DMS114 treated with DMSO at 0.1 percent for 48 hours (cell line): Measurements from ENCODE around the gene GRID2.
"Not testable (repeated sequence)": the region's sequence is repeated elsewhere in the genome, so short reads cannot be mapped to it uniquely, and the experiment has no call there.

Experiments used
- DNase-seq: peaks from one replicate; lab custom pipeline; 2025; ENCODE audit not compliant: unreplicated experiment; lab: John Stamatoyannopoulos, UW

The GRID2 gene

DNA sequence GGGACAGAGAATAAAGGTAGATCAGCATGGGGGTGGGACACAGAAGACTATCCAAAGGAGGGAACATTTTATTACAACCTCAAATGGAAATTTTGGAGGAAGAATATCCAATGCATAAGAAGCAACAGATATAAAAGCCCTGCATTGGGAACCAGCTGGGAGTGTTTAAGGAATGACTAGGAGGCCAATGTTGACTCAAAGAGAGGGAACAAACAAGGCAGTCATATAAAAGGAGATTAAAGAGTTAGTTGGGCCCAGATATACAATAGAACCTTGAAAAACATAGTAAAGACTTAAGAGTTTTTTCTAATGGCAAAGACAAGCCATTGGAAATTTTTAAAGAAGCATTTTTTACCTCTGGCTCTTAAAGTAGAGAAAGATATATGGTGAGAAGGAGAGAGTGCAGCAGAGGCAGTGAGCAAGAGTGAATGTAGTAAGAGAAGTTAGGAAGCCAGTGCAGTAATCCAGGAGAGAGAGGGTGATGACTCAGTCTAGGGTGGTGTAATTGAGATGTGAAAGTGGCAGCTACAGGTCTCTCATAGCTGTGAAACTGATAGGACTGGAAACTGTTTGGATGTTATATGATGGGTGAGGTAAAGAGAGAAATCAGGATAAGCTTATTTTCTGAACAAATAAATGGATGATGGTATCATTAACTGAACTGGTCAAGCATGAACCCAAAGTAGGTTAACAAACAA, 1342.6 kb downstream of the GRID2 start:
- DNase-seq, result no peak

DNA sequence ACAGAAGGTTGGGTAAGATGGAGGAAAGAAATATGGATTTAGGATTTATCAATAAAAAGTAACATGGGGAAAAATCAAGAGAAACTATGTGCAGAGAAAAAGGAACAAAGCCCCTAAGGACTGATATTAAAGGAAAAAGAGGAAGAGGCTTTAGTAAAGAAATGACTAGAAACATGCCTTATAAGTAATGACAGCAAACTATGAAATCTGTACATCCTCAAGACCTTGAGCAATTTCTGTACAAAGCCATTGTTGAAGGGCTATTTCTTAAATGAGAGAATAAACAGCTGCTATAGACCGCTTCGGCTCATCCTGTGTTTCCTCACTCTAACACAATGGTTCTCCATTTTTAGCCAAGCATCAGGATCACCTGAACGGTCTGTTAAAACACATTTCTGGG, 1344.5 kb downstream of the GRID2 start:
- DNase-seq, result no peak

DNA sequence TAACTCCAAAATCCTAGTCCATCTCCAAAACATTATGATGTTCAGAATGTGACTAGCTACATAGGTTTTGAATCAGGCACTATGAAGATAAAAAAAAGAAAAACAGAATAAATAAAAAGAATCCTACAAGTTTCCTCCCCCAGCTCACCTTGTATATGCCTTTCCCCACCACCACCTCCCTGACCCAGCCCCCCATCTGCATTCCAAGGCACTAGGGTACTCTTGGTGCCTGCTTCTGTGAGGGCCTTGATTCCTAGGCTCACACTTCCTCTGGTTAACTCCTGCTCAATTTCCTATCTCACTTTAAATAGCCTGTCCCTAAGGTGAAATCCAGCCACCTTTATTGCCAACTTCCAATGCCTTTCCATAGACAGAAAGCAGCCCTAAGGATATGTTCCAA, 1346.1 kb downstream of the GRID2 start:
- DNase-seq, result no peak

DNA sequence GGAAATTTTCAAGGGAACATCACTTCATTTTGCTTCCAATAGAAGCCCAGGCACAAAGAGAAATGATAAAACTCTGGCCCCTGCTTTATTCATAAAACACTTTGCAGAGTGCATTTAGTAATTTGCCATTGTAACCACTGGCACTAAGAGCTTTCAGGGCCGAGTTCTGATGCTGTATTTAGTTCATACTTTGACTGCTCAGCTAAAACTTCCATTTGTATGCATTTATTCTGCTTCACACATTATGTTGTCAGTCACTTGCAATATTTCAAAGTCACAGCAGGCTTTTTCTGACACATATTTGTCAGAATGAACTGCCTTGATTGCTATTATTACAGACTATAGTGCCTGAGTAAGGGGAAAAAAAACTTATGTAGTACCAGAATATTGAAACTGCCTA, 1350.4 kb downstream of the GRID2 start:
- no peak for DNase-seq

DNA sequence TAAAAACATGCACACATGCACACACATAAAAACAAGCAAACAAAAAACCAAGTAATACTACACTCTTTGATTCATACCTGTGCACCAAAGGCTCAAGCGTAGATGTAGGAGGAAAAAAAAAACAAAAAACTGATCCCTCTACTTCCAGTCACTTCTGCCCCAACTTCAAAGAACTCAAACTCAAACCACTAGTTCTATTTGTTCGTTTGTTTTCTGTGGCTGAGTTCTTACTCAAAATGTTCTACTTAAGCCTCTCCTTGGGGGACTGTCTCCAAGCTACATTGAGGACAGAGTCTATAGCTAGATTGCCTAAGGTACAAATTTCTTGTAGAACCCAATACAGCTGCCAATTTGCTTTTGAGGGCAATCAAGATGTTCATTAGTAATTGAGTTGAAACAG, 1353.8 kb downstream of the GRID2 start:
- DNase-seq, result no peak

DNA sequence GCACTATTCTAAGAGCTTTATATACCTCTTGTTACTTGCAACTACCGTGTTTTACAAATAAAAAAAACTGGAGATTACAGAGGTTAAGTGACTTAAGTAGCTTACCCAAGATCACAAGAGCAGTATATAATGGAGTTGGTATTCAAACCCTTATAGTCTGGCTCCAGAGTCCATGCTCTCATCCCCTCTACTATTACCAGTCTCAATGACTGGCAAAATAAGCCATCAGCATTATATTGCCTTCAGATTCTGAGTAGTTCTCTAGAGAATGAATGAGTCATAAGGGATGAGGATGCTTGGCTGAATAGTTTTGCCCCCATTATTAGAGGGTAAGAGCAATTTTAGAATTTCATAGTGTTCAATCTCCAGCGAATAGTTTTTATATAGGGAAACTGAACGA, 1354.7 kb downstream of the GRID2 start:
- DNase-seq, result no peak

DNA sequence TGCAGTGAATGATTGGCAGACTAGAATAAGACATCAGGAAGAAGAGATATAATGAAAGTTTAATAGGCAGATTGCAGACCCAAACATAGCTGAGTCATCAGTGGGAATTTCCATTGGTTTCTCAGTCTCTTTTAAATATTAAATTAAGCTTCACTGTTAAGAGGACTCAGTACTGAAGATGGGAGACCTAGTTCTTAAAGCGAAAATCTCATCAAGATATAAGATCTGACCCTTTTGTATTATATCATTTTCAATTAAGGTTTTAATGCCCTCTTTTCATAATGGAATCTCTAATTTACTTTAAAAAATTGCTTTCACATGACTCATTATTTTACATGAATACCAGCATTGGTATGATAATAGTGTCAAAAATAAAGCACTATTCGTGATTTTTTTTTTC, 1355.9 kb downstream of the GRID2 start:
- no peak for DNase-seq

DNA sequence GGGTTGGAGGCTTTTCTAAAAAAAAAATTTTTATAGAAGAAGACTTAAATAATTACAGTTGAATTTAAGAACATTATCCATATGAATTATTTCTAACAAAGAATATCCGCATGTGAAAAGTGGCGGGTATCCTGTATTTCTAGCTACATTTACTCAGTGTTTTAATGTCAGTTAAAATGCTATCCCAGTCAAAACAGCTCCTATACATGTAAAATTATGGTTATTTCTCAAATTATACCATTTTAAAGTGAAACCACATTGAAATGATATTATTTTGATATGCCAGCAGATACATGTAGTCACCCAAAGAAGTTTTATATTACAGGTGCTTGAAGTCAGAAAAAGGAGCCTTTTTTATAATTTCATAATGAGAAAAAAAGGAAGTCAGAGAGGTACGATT, 1356.3 kb downstream of the GRID2 start:
- no peak for DNase-seq

DNA sequence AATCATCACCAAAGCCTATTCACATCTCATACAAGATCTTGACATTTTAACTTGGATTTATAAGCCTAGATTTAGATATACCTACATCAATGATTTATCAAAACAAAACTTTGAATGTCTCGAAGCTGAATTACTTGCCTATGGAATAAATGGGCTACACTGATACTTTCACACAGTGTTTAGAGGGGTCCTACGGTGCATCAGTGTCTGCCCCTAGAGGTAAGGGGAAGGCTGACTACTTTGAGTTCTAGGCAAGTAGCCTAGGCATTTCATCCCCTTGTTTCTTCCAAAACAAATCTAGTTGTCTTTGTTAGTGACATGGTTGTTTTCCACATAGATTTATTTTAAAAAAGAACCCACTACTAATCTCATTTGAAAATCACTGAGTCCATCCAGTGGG, 1366.7 kb downstream of the GRID2 start:
- DNase-seq, result no peak

DNA sequence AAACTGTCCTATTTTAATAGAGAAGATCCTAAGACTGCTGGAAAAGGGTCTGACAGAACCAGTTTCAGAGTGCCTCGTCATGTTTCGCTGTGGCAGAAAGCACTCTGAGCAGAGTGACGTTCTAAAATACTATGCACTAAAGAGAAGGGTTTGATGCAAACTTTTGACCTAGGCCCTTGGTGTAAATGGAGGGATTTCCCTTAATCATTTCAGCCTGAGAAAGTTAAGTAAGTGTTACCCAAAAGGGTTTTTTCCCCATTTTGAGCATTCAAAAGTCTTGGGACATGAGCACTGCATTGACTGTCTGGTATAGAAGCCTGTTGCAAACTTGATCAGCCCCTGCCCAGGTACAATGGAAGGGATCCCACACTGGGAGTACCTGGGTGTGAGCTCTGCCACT, 1367.3 kb downstream of the GRID2 start:
- DNase-seq, result no peak

DNA sequence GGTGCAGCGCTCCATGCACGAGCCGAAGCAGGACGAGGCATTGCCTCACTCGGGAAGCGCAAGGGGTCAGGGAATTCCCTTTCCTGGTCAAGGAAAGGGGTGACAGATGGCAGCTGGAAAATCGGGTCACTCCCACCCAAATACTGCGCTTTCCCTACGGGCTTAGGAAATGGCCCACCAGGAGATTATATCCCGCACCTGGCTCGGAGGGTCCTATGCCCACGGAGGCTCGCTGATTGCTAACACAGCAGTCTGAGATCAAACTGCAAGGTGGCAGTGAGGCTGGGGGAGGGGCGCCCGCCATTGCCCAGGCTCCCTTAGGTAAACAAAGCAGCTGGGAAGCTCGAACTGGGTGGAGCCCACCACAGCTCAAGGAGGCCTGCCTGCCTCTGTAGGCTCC, 1373.2 kb downstream of the GRID2 start:
- DNase-seq, result not testable (repeated sequence)

DNA sequence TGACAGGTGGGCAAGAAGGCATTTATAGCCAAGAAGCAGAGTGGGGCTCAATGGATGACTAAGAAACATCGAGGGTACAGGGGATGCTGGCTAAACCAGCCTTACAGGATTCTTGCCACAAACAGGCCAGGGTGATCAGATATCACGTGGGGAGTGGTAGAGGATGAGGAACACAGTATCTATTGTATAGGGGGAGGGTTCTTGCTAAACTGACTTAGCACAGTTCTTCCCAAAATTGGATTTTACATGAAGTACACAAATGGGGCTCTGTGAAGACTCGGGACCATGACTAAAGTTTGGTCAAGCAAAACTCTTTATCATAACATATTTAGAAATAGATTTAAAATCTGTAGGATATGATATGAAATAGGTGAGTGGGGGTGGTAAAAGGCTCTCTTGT, 1380.8 kb downstream of the GRID2 start:
- no peak for DNase-seq

DNA sequence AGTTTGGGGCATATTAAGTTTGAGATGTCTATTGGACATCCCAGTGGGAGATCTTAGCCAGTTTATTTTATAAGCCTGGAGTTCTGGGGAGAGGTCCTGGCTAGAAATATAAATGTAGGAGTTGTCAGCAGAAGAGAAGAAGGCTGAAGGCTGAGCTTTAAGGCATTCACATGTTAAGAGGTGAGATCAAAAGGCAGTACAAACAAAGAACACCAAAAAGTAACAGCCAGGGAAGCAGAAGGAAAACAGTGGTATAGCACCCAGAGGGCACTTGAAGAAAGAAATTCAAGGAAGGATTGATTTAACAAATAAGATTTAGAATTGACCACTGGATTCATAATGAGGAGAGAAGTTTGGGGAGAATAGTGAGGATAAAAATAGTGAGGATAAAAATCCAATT, 1383.5 kb downstream of the GRID2 start:
- no peak for DNase-seq

DNA sequence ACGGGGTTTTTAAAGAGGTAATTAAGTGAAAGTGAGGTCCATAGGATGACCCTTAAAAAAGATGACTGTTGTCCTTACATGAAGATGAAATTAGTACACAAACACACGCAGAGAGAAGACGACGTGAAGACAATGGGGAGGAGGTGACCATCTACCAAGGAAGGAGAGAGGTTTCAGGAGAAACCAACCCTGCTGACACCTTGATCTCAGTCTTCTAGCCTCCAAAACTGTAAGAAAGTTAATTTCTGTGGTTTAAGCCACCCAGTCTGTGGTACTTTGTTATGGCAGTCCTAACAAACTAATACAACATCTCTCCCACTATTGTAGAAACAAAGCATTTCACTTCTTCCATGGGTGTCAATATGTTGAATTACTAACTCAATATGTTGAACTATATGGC, 1385.2 kb downstream of the GRID2 start:
- DNase-seq, result no peak

DNA sequence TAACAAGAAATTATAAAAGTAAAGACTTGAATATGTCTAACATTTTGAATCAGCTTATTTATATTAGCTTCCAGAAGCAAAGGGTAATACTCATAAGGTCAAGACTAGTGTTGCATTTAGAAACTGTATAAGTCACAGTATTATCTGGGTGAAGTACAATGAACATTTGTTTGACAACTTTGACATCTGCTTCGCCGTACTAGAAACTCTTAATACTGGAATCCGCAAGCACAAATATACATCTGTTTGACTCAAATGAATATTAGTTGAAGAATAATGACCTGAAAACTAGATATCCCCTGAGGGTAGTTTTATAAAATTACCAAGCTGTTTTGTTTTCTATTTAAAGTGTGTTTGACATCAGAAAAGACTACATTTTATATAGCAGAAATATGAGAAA, 1389.4 kb downstream of the GRID2 start:
- DNase-seq, result no peak

DNA sequence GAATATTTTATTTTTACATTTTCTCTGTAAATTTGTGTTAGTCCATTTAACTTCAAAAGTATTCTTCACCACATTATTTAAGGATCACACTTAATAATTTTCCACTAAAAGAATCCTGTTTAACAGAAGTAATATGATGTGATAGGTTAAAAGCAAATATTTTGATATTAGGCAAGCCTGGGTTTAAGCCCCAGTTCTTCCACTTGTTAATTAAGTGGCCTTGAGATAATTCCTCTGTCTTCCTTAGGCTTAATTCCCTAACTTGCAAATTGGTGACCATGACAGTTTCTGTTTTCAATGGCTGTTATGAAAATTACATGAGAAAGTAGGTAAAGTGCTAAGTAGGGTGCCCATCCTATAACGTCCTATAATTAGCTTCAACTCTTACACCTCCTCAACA, 1394.9 kb downstream of the GRID2 start:
- no peak for DNase-seq

DNA sequence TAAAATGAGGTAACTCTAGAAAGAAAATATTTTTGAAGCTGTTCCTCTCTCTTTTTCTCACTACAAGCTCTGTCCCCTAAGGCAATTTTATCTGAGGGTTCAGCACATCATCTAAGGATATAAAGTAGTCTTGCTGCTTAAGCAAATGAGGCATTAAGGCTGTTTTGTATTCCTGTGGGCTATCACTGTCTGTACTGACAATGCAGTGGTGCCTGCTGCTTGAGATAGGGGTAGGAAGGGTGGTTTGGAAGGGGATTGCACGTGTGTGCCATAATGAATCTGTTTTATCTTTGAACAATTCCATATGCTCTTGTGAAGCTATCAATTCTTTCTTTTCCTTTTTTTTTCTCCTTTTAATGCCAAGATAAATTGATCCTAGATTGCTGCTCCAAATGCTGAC, 1396.8 kb downstream of the GRID2 start:
- no peak for DNase-seq

DNA sequence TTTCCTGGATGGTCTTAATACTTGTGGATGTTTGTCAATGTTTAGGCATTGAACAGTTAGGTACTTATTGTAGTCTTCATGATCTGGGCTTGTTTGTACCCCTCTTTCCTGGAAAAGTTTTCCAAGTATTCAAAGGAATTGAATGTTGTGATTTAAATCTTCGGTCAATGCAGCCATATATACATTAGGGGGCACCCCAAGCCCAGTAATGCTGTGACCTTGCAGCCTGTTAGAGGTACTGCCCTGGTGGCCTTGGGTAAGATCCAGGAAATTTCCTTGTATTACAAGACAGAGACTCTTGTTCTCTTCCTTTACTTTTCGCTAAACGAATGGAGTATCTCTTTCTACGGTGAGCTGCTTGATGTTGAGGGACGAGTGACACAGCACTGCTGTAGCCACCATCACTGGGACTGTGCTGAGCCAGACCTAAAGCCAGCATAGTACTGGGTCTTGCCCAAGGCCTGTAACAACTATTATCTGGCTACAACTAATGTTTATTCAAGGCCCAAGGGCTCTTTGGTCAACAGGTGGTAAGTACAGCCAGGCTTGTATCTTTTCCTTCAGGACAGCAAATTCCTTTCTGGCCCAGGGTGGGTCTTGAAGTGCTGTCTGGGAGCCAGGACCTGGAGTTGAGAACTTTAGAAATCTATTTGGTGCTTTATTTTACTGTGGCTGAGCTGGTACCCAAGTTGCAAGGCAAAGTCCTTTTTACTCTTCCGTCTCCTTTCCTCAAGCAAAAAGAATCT, 1406.5 kb downstream of the GRID2 start:
- no peak for DNase-seq

DNA sequence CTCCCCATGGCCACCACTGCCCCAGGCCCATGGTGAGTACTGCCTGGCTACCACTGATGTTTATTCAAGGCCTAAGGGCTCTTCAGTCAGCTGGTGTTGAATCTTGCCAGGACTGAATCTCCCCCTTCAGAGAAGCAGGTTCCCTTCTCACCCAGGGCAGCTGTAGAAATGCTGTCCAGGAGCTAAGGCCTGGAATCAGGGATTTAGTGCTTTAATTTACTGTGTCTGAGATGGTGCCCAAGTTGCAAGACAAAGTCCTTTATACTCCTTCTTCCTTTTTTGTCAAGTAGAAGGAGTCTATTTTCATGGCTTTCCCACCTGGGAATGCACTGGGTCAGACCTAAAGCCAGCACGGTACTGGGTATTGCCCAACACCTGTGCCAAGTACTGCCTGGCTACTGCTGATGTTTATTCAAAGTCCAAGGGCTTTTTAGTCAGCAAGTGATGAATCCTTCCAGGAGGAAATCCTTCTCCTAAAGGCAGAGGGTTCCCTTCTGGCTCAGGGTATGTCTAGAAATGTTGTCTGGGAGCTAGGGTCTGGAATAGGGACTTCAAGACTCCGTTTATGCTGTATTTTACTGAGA, 1407.2 kb downstream of the GRID2 start:
- DNase-seq, result no peak

DNA sequence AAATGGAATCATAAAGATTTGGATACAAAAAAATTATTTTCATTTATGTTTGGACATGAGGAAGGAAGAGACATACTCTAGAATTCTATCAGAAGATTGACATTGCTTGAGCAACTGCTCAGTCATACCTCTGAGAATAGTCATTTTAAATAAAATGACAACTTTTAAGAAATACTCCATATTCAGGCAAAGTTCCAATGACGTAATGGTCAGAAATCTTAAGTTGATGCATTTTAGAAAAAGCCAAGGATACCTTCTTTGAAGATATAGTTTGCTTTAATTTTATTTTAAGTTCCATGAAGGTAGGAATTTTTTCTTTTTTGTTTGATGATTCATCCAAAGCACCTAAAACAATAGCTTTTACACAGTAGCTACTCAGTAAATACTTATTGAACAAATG, 1414.5 kb downstream of the GRID2 start:
- no peak for DNase-seq

DNA sequence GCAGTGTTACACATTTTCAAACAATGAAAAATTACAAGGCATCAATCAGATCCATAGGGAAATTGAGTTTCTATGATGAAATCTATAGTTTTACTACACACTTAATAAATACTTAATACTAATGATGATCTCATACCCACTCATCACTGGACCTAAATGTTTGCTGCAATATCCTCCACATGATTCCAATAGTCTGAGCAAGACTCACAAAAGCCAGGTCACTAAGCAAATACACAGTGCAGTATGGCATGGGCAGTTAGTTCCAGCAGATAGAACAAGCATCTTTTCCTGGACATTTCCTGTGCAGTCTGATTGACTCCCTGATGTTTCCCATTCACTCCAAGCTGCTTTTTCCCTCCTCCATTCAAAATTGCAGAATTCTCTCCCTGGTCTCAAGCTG, 1415.8 kb downstream of the GRID2 start:
- no peak for DNase-seq

DNA sequence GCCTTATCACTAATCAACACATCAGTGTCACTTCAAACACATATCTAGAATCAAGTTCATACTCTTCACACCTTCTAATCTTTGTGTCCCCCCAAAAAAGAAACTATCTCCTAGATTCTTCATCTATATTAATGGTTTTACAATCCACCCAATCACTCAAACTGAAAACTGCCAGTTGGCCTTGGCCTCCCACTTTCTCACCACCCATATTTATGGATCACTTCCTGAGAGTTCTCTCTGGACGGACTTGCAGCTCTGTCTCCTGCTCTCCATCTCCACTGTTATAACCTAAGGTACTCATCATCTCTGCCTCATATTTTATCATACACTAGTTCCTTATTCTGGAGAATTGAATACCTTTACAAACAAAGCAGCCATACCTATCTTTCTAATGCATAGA, 1418.7 kb downstream of the GRID2 start:
- DNase-seq, result no peak

DNA sequence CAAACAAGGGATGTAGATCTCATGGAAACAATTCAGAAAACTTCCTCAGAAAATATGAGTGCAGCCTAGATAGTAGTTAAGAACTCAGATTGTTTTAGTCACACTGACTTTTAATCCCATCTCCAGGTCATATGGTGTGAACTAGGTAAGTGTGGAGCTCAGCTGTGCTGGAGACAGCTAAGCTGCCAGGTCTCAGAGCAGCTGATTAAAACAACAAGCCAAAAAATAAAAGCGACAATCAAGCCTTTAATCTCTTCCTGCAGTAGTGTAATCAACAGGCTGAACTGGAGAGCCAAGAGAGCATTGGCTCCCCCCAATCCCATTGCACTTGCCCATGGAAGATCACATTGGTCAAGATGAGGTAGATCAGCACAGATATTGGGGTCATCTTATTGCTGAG, 1426.5 kb downstream of the GRID2 start:
- DNase-seq, result no peak
